Measurements from ENCODE around the gene HPSE2.

- TF ChIP-seq EZH2 (IDR thresholded peaks at IDR 0.05): no peak
- TF ChIP-seq TCF7L2 (IDR thresholded peaks at IDR 0.05; ENCODE audit: borderline replicate concordance, extremely low read depth, insufficient read depth, insufficient read length): no peak
- TF ChIP-seq, protein P1, sequence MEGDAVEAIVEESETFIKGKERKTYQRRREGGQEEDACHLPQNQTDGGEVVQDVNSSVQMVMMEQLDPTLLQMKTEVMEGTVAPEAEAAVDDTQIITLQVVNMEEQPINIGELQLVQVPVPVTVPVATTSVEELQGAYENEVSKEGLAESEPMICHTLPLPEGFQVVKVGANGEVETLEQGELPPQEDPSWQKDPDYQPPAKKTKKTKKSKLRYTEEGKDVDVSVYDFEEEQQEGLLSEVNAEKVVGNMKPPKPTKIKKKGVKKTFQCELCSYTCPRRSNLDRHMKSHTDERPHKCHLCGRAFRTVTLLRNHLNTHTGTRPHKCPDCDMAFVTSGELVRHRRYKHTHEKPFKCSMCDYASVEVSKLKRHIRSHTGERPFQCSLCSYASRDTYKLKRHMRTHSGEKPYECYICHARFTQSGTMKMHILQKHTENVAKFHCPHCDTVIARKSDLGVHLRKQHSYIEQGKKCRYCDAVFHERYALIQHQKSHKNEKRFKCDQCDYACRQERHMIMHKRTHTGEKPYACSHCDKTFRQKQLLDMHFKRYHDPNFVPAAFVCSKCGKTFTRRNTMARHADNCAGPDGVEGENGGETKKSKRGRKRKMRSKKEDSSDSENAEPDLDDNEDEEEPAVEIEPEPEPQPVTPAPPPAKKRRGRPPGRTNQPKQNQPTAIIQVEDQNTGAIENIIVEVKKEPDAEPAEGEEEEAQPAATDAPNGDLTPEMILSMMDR (IDR thresholded peaks at IDR 0.05 in 2 of 3, conservative IDR thresholded peaks at IDR 0.05 in 1 of 3; ENCODE audit: borderline replicate concordance in 1 of 3, insufficient read depth in 1 of 3, low read depth in 2 of 3, low read length in 2 of 3): no peak
- TF ChIP-seq RAD21 (IDR thresholded peaks at IDR 0.05; ENCODE audit: low read depth): no peak
- no peak for TF ChIP-seq JUND (IDR thresholded peaks at IDR 0.05)
- no peak for TF ChIP-seq EGR1 (IDR thresholded peaks at IDR 0.05; ENCODE audit: low read depth)
- TF ChIP-seq EZH2phosphoT487 (IDR thresholded peaks at IDR 0.05; ENCODE audit: borderline replicate concordance): no peak
- no peak for TF ChIP-seq POLR2AphosphoS5 (IDR thresholded peaks at IDR 0.05; ENCODE audit: low read depth, low read length)
- TF ChIP-seq, protein P2, sequence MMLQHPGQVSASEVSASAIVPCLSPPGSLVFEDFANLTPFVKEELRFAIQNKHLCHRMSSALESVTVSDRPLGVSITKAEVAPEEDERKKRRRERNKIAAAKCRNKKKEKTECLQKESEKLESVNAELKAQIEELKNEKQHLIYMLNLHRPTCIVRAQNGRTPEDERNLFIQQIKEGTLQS (IDR thresholded peaks at IDR 0.05): no peak
- TF ChIP-seq CBX3 (IDR thresholded peaks at IDR 0.05; ENCODE audit: low read depth): no peak
- TF ChIP-seq, protein P3, sequence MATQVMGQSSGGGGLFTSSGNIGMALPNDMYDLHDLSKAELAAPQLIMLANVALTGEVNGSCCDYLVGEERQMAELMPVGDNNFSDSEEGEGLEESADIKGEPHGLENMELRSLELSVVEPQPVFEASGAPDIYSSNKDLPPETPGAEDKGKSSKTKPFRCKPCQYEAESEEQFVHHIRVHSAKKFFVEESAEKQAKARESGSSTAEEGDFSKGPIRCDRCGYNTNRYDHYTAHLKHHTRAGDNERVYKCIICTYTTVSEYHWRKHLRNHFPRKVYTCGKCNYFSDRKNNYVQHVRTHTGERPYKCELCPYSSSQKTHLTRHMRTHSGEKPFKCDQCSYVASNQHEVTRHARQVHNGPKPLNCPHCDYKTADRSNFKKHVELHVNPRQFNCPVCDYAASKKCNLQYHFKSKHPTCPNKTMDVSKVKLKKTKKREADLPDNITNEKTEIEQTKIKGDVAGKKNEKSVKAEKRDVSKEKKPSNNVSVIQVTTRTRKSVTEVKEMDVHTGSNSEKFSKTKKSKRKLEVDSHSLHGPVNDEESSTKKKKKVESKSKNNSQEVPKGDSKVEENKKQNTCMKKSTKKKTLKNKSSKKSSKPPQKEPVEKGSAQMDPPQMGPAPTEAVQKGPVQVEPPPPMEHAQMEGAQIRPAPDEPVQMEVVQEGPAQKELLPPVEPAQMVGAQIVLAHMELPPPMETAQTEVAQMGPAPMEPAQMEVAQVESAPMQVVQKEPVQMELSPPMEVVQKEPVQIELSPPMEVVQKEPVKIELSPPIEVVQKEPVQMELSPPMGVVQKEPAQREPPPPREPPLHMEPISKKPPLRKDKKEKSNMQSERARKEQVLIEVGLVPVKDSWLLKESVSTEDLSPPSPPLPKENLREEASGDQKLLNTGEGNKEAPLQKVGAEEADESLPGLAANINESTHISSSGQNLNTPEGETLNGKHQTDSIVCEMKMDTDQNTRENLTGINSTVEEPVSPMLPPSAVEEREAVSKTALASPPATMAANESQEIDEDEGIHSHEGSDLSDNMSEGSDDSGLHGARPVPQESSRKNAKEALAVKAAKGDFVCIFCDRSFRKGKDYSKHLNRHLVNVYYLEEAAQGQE (IDR thresholded peaks at IDR 0.05; ENCODE audit: low read depth): no peak
- TF ChIP-seq, protein P4, sequence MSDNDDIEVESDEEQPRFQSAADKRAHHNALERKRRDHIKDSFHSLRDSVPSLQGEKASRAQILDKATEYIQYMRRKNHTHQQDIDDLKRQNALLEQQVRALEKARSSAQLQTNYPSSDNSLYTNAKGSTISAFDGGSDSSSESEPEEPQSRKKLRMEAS (IDR thresholded peaks at IDR 0.05): no peak
- TF ChIP-seq CEBPB (IDR thresholded peaks at IDR 0.05; ENCODE audit: low read depth): no peak
Observed at GRCh38 chr10:98481404-98481945, 754.2 kb downstream of the HPSE2 start.

Measured in HCT116 (cell line).